Fibroblast of pulmonary artery (primary cell): Measurements from ENCODE around the gene SLC30A3.
"Not testable (repeated sequence)": the region's sequence is repeated elsewhere in the genome, so short reads cannot be mapped to it uniquely, and the experiment has no call there.

Experiments used
- DNase-seq: peaks from one replicate; pipeline ENCODE4 v3.0.0-alpha.2; 2010; ENCODE audit warnings: low read depth
- H3K4me3 ChIP-seq: replicated peaks from 2 replicates; pipeline ENCODE4 v1.5.1; 2011; ENCODE audit warnings: low read depth, mild to moderate bottlenecking, control low read depth, low read length, moderate library complexity
- CTCF ChIP-seq: IDR thresholded peaks from 2 replicates; pipeline ENCODE4 v1.5.1; 2011; ENCODE audit warnings: mild to moderate bottlenecking, control low read depth, low read length, inconsistent platforms; ENCODE audit errors: missing control alignments

Gene SLC30A3

GRCh38 chr2:27275211-27276150 lies 12.6 kb upstream of the SLC30A3 start, which contains the start of gene DNAJC5G:
Gene DNAJC5G, plus strand, starts transcription at chr2:27275433. Its CDS starts 1,296 bp downstream, at chr2:27276729.
- DNase-seq, result no peak
- no peak within 1 kb of the TSS for H3K4me3 ChIP-seq
- TF ChIP-seq CTCF, result no peak

GRCh38 chr2:27272537-27273522 lies 10.0 kb upstream of the SLC30A3 start:
- H3K4me3 ChIP-seq, DNase-seq: not testable (repeated sequence)

DNA sequence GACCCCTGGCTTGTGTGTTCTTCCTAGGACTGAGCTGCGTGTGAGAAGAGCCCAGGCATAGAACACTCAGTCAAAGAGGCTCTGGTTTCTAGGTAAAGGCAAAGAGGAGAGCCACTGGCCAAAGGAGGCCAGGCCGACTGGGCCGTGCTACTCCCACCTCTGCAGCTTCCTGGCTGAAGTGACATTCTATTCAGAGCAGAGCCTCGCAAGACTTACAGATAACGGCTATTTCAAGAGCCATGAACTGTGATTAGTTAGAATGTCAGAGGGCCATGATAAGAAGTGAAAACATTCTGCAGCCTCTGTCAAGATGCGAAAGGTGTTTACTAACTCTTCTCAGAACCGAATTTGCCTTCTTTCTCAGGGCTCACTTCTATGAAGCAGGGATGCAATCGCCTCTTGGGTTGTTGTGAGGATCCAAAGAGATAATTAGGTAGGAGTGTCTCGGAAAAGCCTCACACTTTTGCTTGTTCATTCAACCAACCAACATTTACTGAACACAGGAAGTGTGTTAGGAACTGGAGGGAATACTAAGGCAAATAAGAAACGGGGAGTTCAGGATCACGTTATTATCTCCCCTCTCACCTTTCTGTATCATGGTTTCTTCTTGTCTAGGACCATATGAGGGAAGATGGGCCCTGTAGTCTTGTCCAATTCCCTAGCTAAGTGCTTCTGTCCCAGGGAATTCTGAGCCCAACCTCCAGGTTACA lies 8.9 kb upstream of the SLC30A3 start:
- H3K4me3 ChIP-seq, result no peak overlapping the region
- TF ChIP-seq CTCF, result no peak
- no peak for DNase-seq

GRCh38 chr2:27270670-27271069 lies 7.8 kb upstream of the SLC30A3 start:
- TF ChIP-seq CTCF, result no peak
- DNase-seq, result no peak
- H3K4me3 ChIP-seq, result no peak overlapping the region

- H3K4me3 ChIP-seq, result no peak overlapping the region
- no peak for TF ChIP-seq CTCF
- DNase-seq, result no peak
Measured at GRCh38 chr2:27270131-27270530, 7.3 kb upstream of the SLC30A3 start.

GRCh38 chr2:27268296-27268695 lies 5.4 kb upstream of the SLC30A3 start:
- not testable (repeated sequence) for DNase-seq, H3K4me3 ChIP-seq

- no peak overlapping the region for H3K4me3 ChIP-seq
- TF ChIP-seq CTCF, result no peak
- DNase-seq, result no peak
Measured at GRCh38 chr2:27265536-27265870, 2.7 kb upstream of the SLC30A3 start.
